MCF 10A (cell line): Measurements from ENCODE around the gene THSD7B. TPM values are rescaled to one million over a fixed set of nuclear protein-coding genes. Genes with fewer than 3 reads are reported as not detected.
A peak's percentile ranks its signal among the peaks of the same experiment; 100 is the strongest.

Experiments used
- BruUV-seq: library from RNA; stranded (reverse); fragments of 400-500 nt; replicated peaks from 2 replicates; lab custom pipeline; 2021; lab: Mats Ljungman, UMichigan
- CTCF ChIA-PET: fragments of 300-600 bp; sonication (Branson Sonifier 250); formaldehyde crosslinking; extraction: SDS; loops from one replicate; lab custom pipeline; 2021; ENCODE audit warnings: antibody characterized with exemption, inconsistent platforms; lab: Yijun Ruan, JAX
- POLR2A ChIA-PET: fragments of 300-600, 350-650 bp; sonication (Branson Sonifier 250); formaldehyde crosslinking; extraction: SDS; loops from one replicate; lab custom pipeline; 2020; ENCODE audit warnings: antibody characterized with exemption, inconsistent platforms; lab: Yijun Ruan, JAX
- DNase-seq: peaks from one replicate; pipeline ENCODE4 v3.0.0-alpha.2; 2018; ENCODE audit not compliant: unreplicated experiment
- H3K27ac Mint-ChIP-seq: one replicate; pipeline ENCODE4 v1.8.0; 2022; ENCODE audit warnings: mild to moderate bottlenecking, low read depth, mixed read lengths; ENCODE audit not compliant: unreplicated experiment
- H3K27me3 Mint-ChIP-seq: one replicate; pipeline ENCODE4 v1.8.0; 2022; ENCODE audit warnings: mixed read lengths; ENCODE audit not compliant: insufficient read depth, unreplicated experiment
- H3K36me3 Mint-ChIP-seq: one replicate; pipeline ENCODE4 v1.8.0; 2022; ENCODE audit warnings: mild to moderate bottlenecking, moderate library complexity, mixed read lengths; ENCODE audit not compliant: insufficient read depth, unreplicated experiment
- H3K4me1 Mint-ChIP-seq: one replicate; pipeline ENCODE4 v1.8.0; 2022; ENCODE audit warnings: mixed read lengths; ENCODE audit not compliant: insufficient read depth, unreplicated experiment
- H3K4me3 Mint-ChIP-seq: one replicate; pipeline ENCODE4 v1.8.0; 2022; ENCODE audit warnings: mild to moderate bottlenecking, moderate library complexity, mixed read lengths; ENCODE audit not compliant: unreplicated experiment
- H3K9me3 Mint-ChIP-seq: one replicate; pipeline ENCODE4 v1.8.0; 2022; ENCODE audit warnings: mixed read lengths; ENCODE audit not compliant: unreplicated experiment
- intact Hi-C: fragments of 100-400 bp; cut with micrococcal nuclease; formaldehyde crosslinking; loops from 2 replicates; pipeline ENCODE4 v1.14.1; 2022
- total RNA-seq: library from RNA; stranded (reverse); gene quantifications from 2 replicates; pipeline ENCODE4 v1.2.3, GENCODE V29; 2022
- TF ChIP-seq, protein P1 (sequence below): fragments of 200-600 bp; IDR thresholded peaks from one replicate; pipeline ENCODE4 v1.8.0; 2022; ENCODE audit warnings: antibody characterized with exemption, mild to moderate bottlenecking; ENCODE audit not compliant: unreplicated experiment

THSD7B gene
- total RNA-seq, 1 experiment from 2014 or later = not detected

DNA sequence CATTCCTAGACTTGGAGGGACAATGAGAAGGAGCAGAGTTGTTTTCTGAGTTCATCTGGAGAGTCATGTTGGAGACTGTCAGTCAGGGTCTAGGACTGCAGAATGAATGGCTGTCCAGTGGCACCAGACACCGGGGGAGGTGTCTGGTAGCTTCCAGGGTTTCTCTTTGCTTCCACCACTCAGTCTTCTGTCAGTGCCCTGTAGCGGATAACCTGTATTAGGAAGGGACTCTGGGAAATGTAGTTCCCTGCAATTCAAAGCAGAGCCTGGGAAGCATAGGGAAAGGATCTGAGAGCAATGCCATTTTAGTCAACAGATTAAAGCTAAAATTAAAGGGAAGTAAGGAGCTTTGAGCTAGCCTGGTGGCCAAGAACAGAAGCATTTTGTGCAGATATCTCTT lies 257.9 kb downstream of the THSD7B start:
- CTCF ChIA-PET = interaction anchor here (0.5 to 0.6 kb wide), 5 partner anchors 11 to 960 kb away, joined by 3 read pairs; no protein-coding TSS in a partner anchor
- no peaks in the 10 kb centered on the region for H3K4me1 Mint-ChIP-seq
- no peak overlapping the region for H3K4me3 Mint-ChIP-seq
- BruUV-seq = no TSS peak
- POLR2A ChIA-PET = no interaction called here
- no peak for DNase-seq
- no peaks in the 10 kb centered on the region for H3K9me3 Mint-ChIP-seq
- TF ChIP-seq, protein P1, sequence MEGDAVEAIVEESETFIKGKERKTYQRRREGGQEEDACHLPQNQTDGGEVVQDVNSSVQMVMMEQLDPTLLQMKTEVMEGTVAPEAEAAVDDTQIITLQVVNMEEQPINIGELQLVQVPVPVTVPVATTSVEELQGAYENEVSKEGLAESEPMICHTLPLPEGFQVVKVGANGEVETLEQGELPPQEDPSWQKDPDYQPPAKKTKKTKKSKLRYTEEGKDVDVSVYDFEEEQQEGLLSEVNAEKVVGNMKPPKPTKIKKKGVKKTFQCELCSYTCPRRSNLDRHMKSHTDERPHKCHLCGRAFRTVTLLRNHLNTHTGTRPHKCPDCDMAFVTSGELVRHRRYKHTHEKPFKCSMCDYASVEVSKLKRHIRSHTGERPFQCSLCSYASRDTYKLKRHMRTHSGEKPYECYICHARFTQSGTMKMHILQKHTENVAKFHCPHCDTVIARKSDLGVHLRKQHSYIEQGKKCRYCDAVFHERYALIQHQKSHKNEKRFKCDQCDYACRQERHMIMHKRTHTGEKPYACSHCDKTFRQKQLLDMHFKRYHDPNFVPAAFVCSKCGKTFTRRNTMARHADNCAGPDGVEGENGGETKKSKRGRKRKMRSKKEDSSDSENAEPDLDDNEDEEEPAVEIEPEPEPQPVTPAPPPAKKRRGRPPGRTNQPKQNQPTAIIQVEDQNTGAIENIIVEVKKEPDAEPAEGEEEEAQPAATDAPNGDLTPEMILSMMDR = no peak
- intact Hi-C loops = no loop called here
- H3K27ac Mint-ChIP-seq = no peak overlapping the region
- H3K27me3 Mint-ChIP-seq = peaks cover 12% of the 10 kb centered on the region
- H3K36me3 Mint-ChIP-seq = no peaks in the 10 kb centered on the region

DNA sequence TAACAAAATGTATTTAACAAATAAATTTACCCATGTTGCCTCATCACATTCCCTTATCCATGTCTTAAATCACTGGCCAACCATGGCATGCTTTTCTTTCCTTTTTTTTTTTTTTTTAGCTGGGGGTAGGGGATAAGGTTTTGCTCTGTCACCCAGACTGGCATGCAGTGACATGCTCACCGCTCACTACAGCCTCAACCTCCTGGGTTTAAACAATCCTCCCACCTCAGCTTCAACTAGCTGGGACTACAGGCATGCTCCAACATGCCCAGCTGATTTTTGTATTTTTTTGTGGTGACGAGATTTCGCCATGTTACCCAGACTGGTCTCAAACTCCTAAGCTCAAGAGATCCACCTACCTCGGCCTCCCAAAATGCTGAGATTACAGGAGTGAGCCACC lies 266.4 kb downstream of the THSD7B start:
- H3K27me3 Mint-ChIP-seq = no peaks in the 10 kb centered on the region
- intact Hi-C loops = no loop called here
- ChIA-PET POLR2A (no interaction called here), CTCF (interaction anchor here (0.7 to 1.1 kb wide), 2 partner anchors 21 to 34 kb away, joined by 4 read pairs; no protein-coding TSS in a partner anchor)
- TF ChIP-seq, protein P1 = no peak
- H3K36me3 Mint-ChIP-seq = no peaks in the 10 kb centered on the region
- H3K4me3 Mint-ChIP-seq = no peak overlapping the region
- no TSS peak for BruUV-seq
- H3K4me1 Mint-ChIP-seq = no peaks in the 10 kb centered on the region
- DNase-seq = peak; percentile 77
- H3K27ac Mint-ChIP-seq = peak overlapping the region; percentile 81
- H3K9me3 Mint-ChIP-seq = no peaks in the 10 kb centered on the region

DNA sequence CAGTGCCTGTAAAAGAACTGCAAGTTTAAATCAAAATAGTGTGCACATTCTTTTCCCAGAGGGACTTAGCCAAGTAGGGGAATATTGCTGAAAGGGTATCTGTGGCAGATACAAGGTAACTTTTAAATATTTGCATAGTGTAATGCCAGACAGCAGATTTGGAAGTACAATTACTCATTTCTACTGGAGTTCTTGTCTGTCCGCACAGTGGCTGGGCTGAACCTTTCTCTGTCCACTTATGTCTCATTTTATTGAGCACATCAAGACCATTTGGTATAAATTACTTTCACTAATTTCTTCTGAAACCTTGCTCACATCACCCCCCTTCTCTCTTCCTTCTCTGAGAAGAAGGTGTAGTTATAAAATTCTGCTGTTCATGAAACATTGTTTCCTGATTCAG lies 271.3 kb downstream of the THSD7B start:
- H3K36me3 Mint-ChIP-seq = no peaks in the 10 kb centered on the region
- DNase-seq = no peak
- H3K9me3 Mint-ChIP-seq = no peaks in the 10 kb centered on the region
- intact Hi-C loops = no loop called here
- no TSS peak for BruUV-seq
- no peaks in the 10 kb centered on the region for H3K27me3 Mint-ChIP-seq
- H3K27ac Mint-ChIP-seq = no peak overlapping the region
- CTCF ChIA-PET = no interaction called here
- POLR2A ChIA-PET = no interaction called here
- TF ChIP-seq, protein P1 = no peak
- H3K4me3 Mint-ChIP-seq = no peak overlapping the region
- no peaks in the 10 kb centered on the region for H3K4me1 Mint-ChIP-seq

DNA sequence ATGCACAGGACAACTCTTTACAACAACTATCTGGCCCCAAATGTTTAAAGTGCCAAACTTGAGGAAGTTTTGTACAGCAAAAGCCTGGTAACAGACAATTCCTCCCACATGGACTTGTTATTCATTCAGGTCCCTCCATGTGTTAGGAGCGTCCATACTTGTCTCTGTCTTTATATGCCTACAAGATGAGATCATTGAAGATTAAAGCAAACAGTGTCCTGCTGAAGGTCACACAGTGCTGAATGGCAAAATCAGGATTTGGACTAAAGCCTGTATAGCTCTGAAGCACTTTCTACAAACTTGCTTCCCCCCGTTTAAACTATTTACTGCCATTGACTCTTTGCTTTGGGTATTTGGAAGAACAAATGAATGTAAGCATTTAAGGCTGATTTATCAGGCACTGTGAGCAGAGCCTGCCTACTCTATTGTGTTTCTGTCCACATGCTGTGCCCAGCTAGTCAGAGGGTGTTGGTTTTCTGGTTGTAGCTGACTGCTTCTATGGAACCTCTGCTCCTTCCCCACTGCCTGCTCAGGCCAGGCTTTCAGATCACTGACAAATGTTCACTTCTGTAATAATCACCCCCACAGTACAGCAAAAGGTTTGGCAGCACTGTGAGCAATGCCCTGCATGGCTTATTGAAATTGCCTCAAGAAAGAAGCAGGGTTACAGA lies 274.3 kb downstream of the THSD7B start:
- CTCF ChIA-PET = interaction anchor here (0.6 to 1.1 kb wide), 3 partner anchors 8 to 15 kb away, joined by 3 to 5 read pairs (median 3); no protein-coding TSS in a partner anchor

More for the DNA sequence above, 274.3 kb downstream of the THSD7B start:
- intact Hi-C loops = no loop called here
- H3K4me3 Mint-ChIP-seq = no peak overlapping the region
- H3K36me3 Mint-ChIP-seq = no peaks in the 10 kb centered on the region
- H3K27ac Mint-ChIP-seq = no peak overlapping the region
- POLR2A ChIA-PET = no interaction called here
- H3K9me3 Mint-ChIP-seq = no peaks in the 10 kb centered on the region
- TF ChIP-seq, protein P1 = no peak
- BruUV-seq = no TSS peak
- H3K4me1 Mint-ChIP-seq = no peaks in the 10 kb centered on the region
- DNase-seq = no peak
- H3K27me3 Mint-ChIP-seq = no peaks in the 10 kb centered on the region
